Liver (tissue), 9 donors: ENCODE results near the gene GABRD. TPM values are rescaled to one million over a fixed set of nuclear protein-coding genes. Genes with fewer than 3 reads are reported as not detected.
A peak's percentile ranks its signal among the peaks of the same experiment; 100 is the strongest.

Experiments
- DNase-seq: peaks from one replicate; pipeline ENCODE4 v3.0.0-alpha.2; 2017; ENCODE audit warnings: low spot score
- H3K27ac ChIP-seq, 2 donors: one replicate each; pipeline ENCODE4 v1.7.0; 2013; ENCODE audit warnings: inconsistent platforms in 2 of 2, low read length in 2 of 2, control low read depth in 1 of 2, low read depth in 1 of 2, mild to moderate bottlenecking in 1 of 2
- H3K27me3 ChIP-seq, 4 donors: one replicate each; pipeline versions ENCODE4 v1.6.1 to v1.7.0; 2013; ENCODE audit warnings: low read length in 3 of 4, inconsistent platforms in 1 of 4, mild to moderate bottlenecking in 1 of 4, moderate library complexity in 1 of 4; ENCODE audit not compliant: control insufficient read depth in 4 of 4, insufficient read depth in 4 of 4
- H3K36me3 ChIP-seq, 4 donors: one replicate each; pipeline versions ENCODE4 v1.6.1 to v1.7.0; 2013; ENCODE audit warnings: low read length in 3 of 4, mild to moderate bottlenecking in 3 of 4, low read depth in 1 of 4, moderate library complexity in 1 of 4; ENCODE audit not compliant: control insufficient read depth in 4 of 4, insufficient read depth in 3 of 4
- H3K4me1 ChIP-seq, 4 donors: one replicate each; pipeline versions ENCODE4 v1.6.1 to v1.7.0; 2013; ENCODE audit warnings: low read length in 3 of 4, mild to moderate bottlenecking in 3 of 4, moderate library complexity in 1 of 4; ENCODE audit not compliant: control insufficient read depth in 4 of 4, insufficient read depth in 4 of 4
- H3K4me3 ChIP-seq, 3 donors: one replicate each; pipeline versions ENCODE4 v1.6.1 to v1.7.0; 2013; ENCODE audit warnings: low read length in 3 of 3, control low read depth in 1 of 3, low read depth in 1 of 3, mild to moderate bottlenecking in 1 of 3
- H3K9ac ChIP-seq, 2 donors: one replicate each; pipeline ENCODE4 v1.7.0; 2013; ENCODE audit warnings: low read length in 2 of 2, mild to moderate bottlenecking in 2 of 2, moderate library complexity in 2 of 2, control low read depth in 1 of 2, low read depth in 1 of 2
- H3K9me3 ChIP-seq, 4 donors: one replicate each; pipeline versions ENCODE4 v1.6.1 to v1.7.0; 2013; ENCODE audit warnings: low read length in 3 of 4; ENCODE audit not compliant: control insufficient read depth in 4 of 4
- EGR1 ChIP-seq, 2 donors: IDR thresholded peaks; 2 replicates each; pipeline ENCODE4 v1.6.1; 2016 to 2018; ENCODE audit warnings: antibody characterized with exemption in 2 of 2, low read depth in 2 of 2
- FOXA1 ChIP-seq: IDR thresholded peaks from 2 replicates; pipeline ENCODE4 v1.6.1; 2016; ENCODE audit warnings: antibody characterized with exemption
- FOXA2 ChIP-seq: IDR thresholded peaks from 2 replicates; pipeline ENCODE4 v1.6.1; 2016; ENCODE audit warnings: antibody characterized with exemption
- GABPA ChIP-seq, 2 donors: IDR thresholded peaks in 1 of 2; conservative IDR thresholded peaks in 1 of 2; 2 replicates each; pipeline ENCODE4 v1.6.1; 2016; ENCODE audit warnings: antibody characterized with exemption in 2 of 2, mild to moderate bottlenecking in 1 of 2, moderate library complexity in 1 of 2
- HNF4A ChIP-seq, 2 donors: conservative IDR thresholded peaks; 2 replicates each; pipeline ENCODE4 v1.6.1; 2016; ENCODE audit warnings: antibody characterized with exemption in 2 of 2, mild to moderate bottlenecking in 2 of 2
- HNF4G ChIP-seq: IDR thresholded peaks from 2 replicates; pipeline ENCODE4 v1.6.1; 2016; ENCODE audit warnings: antibody characterized with exemption
- JUND ChIP-seq, 2 donors: IDR thresholded peaks; 2 replicates each; pipeline ENCODE4 v1.6.1; 2016; ENCODE audit warnings: antibody characterized with exemption in 2 of 2
- NR2F2 ChIP-seq: IDR thresholded peaks from 2 replicates; pipeline ENCODE4 v1.6.1; 2016; ENCODE audit warnings: antibody characterized with exemption
- RAD21 ChIP-seq, 2 donors: IDR thresholded peaks; 2 replicates each; pipeline ENCODE4 v1.6.1; 2016; ENCODE audit warnings: antibody characterized with exemption in 2 of 2, mild to moderate bottlenecking in 2 of 2
- REST ChIP-seq: IDR thresholded peaks from 2 replicates; pipeline ENCODE4 v1.6.1; 2016; ENCODE audit warnings: antibody characterized with exemption, mild to moderate bottlenecking
- RXRA ChIP-seq, 2 donors: IDR thresholded peaks; 2 replicates each; pipeline ENCODE4 v1.6.1; 2017 to 2018; ENCODE audit warnings: antibody characterized with exemption in 2 of 2, mild to moderate bottlenecking in 1 of 2
- SP1 ChIP-seq: IDR thresholded peaks from 2 replicates; pipeline ENCODE4 v1.6.1; 2018; ENCODE audit warnings: antibody characterized with exemption, mild to moderate bottlenecking
- YY1 ChIP-seq: IDR thresholded peaks from 2 replicates; pipeline ENCODE4 v1.6.1; 2016; ENCODE audit warnings: antibody characterized with exemption, mild to moderate bottlenecking
- WGBS: extraction: QIAGEN DNeasy Blood & Tissue Kit; methylation state at CpG from one replicate; pipeline ENCODE4 v1.1.7; 2013; 5-methylcytosine and 5-hydroxymethylcytosine counted together
- polyA plus RNA-seq, 2 donors: library from polyadenylated mRNA; stranded (reverse) in 1 of 2; unstranded in 1 of 2; fragments of 200-250 nt in 1 of 2; fragments of >200 nt in 1 of 2; fragmentation: Nextera tagmentation in 1 of 2; extraction: Ambion mirVana in 1 of 2; gene quantifications; one replicate each; pipeline versions ENCODE4 v1.2.1 to v1.2.3, GENCODE V29; 2013 to 2015
- total RNA-seq, 2 donors: library from RNA; depleted of rRNA; stranded (reverse); fragments of >200 nt; gene quantifications; one replicate each; pipeline ENCODE4 v1.2.3, GENCODE V29; 2014
- TF ChIP-seq, protein P1 (sequence below): fragments of 150-350 bp; IDR thresholded peaks from 2 replicates; pipeline ENCODE4 v1.5.1; 2017; ENCODE audit warnings: improper control_type of control experiment, low read depth, low read length; ENCODE audit not compliant: missing input control
- TF ChIP-seq, protein P2 (sequence below): IDR thresholded peaks from 2 replicates; pipeline ENCODE4 v1.6.1; 2016; ENCODE audit warnings: antibody characterized with exemption
- TF ChIP-seq, protein P3 (sequence below): IDR thresholded peaks from 2 replicates; pipeline ENCODE4 v1.6.1; 2016; ENCODE audit warnings: antibody characterized with exemption
- TF ChIP-seq, protein P4 (sequence below): IDR thresholded peaks from 2 replicates; pipeline ENCODE4 v1.6.1; 2016; ENCODE audit warnings: antibody characterized with exemption
- donor health status: healthy.
- donor health status: healthy.
- donor health status: healthy.
- donor health status: healthy.
- donor health status: healthy.

Gene GABRD
- total and polyA plus RNA-seq, 4 donors, result 0.29 TPM; not detected in 3

GRCh38 chr1:2001773-2002411 is 17.3 kb upstream of the GABRD start:
- 70% methylated on average over 13 of the region's 13 CpGs for WGBS
- TF ChIP-seq RXRA (IDR thresholded peaks at IDR 0.05) (no peak), SP1 (no peak)
- TF ChIP-seq, protein P1, sequence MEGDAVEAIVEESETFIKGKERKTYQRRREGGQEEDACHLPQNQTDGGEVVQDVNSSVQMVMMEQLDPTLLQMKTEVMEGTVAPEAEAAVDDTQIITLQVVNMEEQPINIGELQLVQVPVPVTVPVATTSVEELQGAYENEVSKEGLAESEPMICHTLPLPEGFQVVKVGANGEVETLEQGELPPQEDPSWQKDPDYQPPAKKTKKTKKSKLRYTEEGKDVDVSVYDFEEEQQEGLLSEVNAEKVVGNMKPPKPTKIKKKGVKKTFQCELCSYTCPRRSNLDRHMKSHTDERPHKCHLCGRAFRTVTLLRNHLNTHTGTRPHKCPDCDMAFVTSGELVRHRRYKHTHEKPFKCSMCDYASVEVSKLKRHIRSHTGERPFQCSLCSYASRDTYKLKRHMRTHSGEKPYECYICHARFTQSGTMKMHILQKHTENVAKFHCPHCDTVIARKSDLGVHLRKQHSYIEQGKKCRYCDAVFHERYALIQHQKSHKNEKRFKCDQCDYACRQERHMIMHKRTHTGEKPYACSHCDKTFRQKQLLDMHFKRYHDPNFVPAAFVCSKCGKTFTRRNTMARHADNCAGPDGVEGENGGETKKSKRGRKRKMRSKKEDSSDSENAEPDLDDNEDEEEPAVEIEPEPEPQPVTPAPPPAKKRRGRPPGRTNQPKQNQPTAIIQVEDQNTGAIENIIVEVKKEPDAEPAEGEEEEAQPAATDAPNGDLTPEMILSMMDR, result no peak

GRCh38 chr1:2003541-2004131 is 15.5 kb upstream of the GABRD start, which contains the start of gene CFAP74:
Gene CFAP74, minus strand, starts transcription at chr1:2003786. Its CDS starts 12,830 bp downstream, at chr1:1990956.
- TF ChIP-seq NR2F2, result no peak
- TF ChIP-seq GABPA (IDR thresholded peaks at IDR 0.05 in 1 of 2, conservative IDR thresholded peaks at IDR 0.05 in 1 of 2), result no peak
- no peak for TF ChIP-seq YY1
- no peak for TF ChIP-seq HNF4G
- TF ChIP-seq, protein P2, sequence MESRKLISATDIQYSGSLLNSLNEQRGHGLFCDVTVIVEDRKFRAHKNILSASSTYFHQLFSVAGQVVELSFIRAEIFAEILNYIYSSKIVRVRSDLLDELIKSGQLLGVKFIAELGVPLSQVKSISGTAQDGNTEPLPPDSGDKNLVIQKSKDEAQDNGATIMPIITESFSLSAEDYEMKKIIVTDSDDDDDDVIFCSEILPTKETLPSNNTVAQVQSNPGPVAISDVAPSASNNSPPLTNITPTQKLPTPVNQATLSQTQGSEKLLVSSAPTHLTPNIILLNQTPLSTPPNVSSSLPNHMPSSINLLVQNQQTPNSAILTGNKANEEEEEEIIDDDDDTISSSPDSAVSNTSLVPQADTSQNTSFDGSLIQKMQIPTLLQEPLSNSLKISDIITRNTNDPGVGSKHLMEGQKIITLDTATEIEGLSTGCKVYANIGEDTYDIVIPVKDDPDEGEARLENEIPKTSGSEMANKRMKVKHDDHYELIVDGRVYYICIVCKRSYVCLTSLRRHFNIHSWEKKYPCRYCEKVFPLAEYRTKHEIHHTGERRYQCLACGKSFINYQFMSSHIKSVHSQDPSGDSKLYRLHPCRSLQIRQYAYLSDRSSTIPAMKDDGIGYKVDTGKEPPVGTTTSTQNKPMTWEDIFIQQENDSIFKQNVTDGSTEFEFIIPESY, result no peak
- TF ChIP-seq HNF4A (conservative IDR thresholded peaks at IDR 0.05), result no peak
- no peak for TF ChIP-seq JUND (IDR thresholded peaks at IDR 0.05)
- TF ChIP-seq, protein P3, sequence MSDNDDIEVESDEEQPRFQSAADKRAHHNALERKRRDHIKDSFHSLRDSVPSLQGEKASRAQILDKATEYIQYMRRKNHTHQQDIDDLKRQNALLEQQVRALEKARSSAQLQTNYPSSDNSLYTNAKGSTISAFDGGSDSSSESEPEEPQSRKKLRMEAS, result no peak
- TF ChIP-seq EGR1 (IDR thresholded peaks at IDR 0.05; ENCODE audit: low read depth in 2 of 2), result no peak
- no peak for TF ChIP-seq FOXA1
- TF ChIP-seq RAD21 (IDR thresholded peaks at IDR 0.05), result no peak
- TF ChIP-seq RXRA (IDR thresholded peaks at IDR 0.05), result no peak
- TF ChIP-seq REST, result no peak
- TF ChIP-seq, protein P1, result no peak
- TF ChIP-seq, protein P4, sequence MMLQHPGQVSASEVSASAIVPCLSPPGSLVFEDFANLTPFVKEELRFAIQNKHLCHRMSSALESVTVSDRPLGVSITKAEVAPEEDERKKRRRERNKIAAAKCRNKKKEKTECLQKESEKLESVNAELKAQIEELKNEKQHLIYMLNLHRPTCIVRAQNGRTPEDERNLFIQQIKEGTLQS, result no peak
- no peak for TF ChIP-seq FOXA2
- no peak for TF ChIP-seq SP1
- H3K27me3 ChIP-seq, result no peaks in the 10 kb centered on the region
- H3K9me3 ChIP-seq, result no peaks in the 10 kb centered on the region
- H3K4me3 ChIP-seq, result peak within 1 kb of the TSS in 1 of 3 donors; percentile 16
- H3K27ac ChIP-seq, result no peak within 1 kb of the TSS
- H3K36me3 ChIP-seq, result no peaks in the 10 kb centered on the region
- no peaks in the 10 kb centered on the region for H3K4me1 ChIP-seq
- 12% methylated on average over 49 of the region's 49 CpGs for WGBS
- no peak within 1 kb of the TSS for H3K9ac ChIP-seq
- DNase-seq, result peak; percentile 60

More at GRCh38 chr1:2001773-2002411, 17.3 kb upstream of the GABRD start:
- DNase-seq, result no peak
- no peak overlapping the region for H3K4me3 ChIP-seq
- H3K9me3 ChIP-seq, result no peaks in the 10 kb centered on the region
- no peaks in the 10 kb centered on the region for H3K4me1 ChIP-seq
- H3K27ac ChIP-seq, result no peak overlapping the region
- no peaks in the 10 kb centered on the region for H3K27me3 ChIP-seq
- H3K9ac ChIP-seq, result no peak overlapping the region
- no peaks in the 10 kb centered on the region for H3K36me3 ChIP-seq
